H1 (cell line): ENCODE data around the gene UGGT2.

Experiments used
- BCL11A ChIP-seq, 2 experiments: IDR thresholded peaks; one replicate each; pipeline ENCODE4 v1.6.1; 2011; ENCODE audit warnings: low read depth in 2 of 2, low read length in 2 of 2, mild to moderate bottlenecking in 2 of 2
- EP300 ChIP-seq, 2 experiments: IDR thresholded peaks; 1 replicate in 1 of 2; 2 replicates in 1 of 2; pipeline ENCODE4 v1.6.1; 2011 to 2012; ENCODE audit warnings: low read depth in 2 of 2, low read length in 2 of 2, mild to moderate bottlenecking in 2 of 2, borderline replicate concordance in 1 of 2, inconsistent platforms in 1 of 2, moderate library complexity in 1 of 2
- TF ChIP-seq, protein P1 (sequence below), 3 experiments: IDR thresholded peaks; 1 replicate in 2 of 3; 2 replicates in 1 of 3; pipeline versions ENCODE4 v1.5.1 to v1.6.1; 2011; ENCODE audit warnings: low read length in 3 of 3, mild to moderate bottlenecking in 3 of 3, inconsistent platforms in 2 of 3, low read depth in 1 of 3, moderate library complexity in 1 of 3; ENCODE audit not compliant: insufficient read depth in 1 of 3; ENCODE audit errors: control extremely low read depth in 1 of 3
- TF ChIP-seq, protein P2 (sequence below): IDR thresholded peaks from 2 replicates; pipeline ENCODE4 v1.6.1; 2012; ENCODE audit warnings: inconsistent platforms

- TF ChIP-seq BCL11A (IDR thresholded peaks at IDR 0.05; ENCODE audit: low read depth in 2 of 2, low read length in 2 of 2) (no peak), EP300 (IDR thresholded peaks at IDR 0.05; ENCODE audit: borderline replicate concordance in 1 of 2, low read depth in 2 of 2, low read length in 2 of 2) (no peak)
- TF ChIP-seq, protein P1, sequence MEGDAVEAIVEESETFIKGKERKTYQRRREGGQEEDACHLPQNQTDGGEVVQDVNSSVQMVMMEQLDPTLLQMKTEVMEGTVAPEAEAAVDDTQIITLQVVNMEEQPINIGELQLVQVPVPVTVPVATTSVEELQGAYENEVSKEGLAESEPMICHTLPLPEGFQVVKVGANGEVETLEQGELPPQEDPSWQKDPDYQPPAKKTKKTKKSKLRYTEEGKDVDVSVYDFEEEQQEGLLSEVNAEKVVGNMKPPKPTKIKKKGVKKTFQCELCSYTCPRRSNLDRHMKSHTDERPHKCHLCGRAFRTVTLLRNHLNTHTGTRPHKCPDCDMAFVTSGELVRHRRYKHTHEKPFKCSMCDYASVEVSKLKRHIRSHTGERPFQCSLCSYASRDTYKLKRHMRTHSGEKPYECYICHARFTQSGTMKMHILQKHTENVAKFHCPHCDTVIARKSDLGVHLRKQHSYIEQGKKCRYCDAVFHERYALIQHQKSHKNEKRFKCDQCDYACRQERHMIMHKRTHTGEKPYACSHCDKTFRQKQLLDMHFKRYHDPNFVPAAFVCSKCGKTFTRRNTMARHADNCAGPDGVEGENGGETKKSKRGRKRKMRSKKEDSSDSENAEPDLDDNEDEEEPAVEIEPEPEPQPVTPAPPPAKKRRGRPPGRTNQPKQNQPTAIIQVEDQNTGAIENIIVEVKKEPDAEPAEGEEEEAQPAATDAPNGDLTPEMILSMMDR (IDR thresholded peaks at IDR 0.05; ENCODE audit: control extremely low read depth in 1 of 3, insufficient read depth in 1 of 3, low read depth in 1 of 3, low read length in 3 of 3): no peak
- TF ChIP-seq, protein P2, sequence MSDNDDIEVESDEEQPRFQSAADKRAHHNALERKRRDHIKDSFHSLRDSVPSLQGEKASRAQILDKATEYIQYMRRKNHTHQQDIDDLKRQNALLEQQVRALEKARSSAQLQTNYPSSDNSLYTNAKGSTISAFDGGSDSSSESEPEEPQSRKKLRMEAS: no peak
These were observed 159.3 kb downstream of the UGGT2 start for GRCh38 chr13:95893861-95894260.
